Measurements from ENCODE around the gene ACYP2.
A peak's percentile ranks its signal among the peaks of the same experiment; 100 is the strongest.
"Not testable (repeated sequence)": the region's sequence is repeated elsewhere in the genome, so short reads cannot be mapped to it uniquely, and the experiment has no call there.

Gene ACYP2

GRCh38 chr2:54310311-54310710 is 194.9 kb downstream of the ACYP2 start:
- Histone ChIP-seq H3K4me3 (ENCODE audit: control insufficient read depth in 1 of 7, extremely low read depth in 1 of 7, insufficient read depth in 4 of 7, low read depth in 2 of 7, low read length in 6 of 7) (no peak overlapping the region), H3K9me3 (ENCODE audit: control extremely low read depth in 1 of 5, control insufficient read depth in 4 of 5, insufficient read depth in 2 of 5, low read depth in 1 of 5, low read length in 4 of 5) (peaks cover 0 to 3% (median 0%) of the 10 kb centered on the region in 5 experiments), H3K27ac (ENCODE audit: insufficient read depth in 1 of 2, low read depth in 1 of 2, low read length in 2 of 2, poor library complexity in 1 of 2, severe bottlenecking in 2 of 2) (no peak overlapping the region), H3K4me1 (ENCODE audit: control extremely low read depth in 1 of 4, control insufficient read depth in 4 of 4, insufficient read depth in 4 of 4, low read length in 3 of 4) (peaks cover 3 to 11% (median 9%) of the 10 kb centered on the region in 4 experiments), H3K36me3 (ENCODE audit: control insufficient read depth in 4 of 4, insufficient read depth in 4 of 4, low read length in 3 of 4) (no peaks in the 10 kb centered on the region), H3K27me3 (replicated peaks in 2 of 5; ENCODE audit: control insufficient read depth in 4 of 5, insufficient read depth in 5 of 5, low read length in 4 of 5) (no peaks in the 10 kb centered on the region)
- CTCF ChIA-PET, result no interaction called here
- POLR2A ChIA-PET, result interaction anchor here (0.6 kb wide), 1 partner anchor 169 kb away, joined by 4 read pairs; no protein-coding TSS in a partner anchor
- WGBS (ENCODE audit: insufficient coverage), result 100% methylated on average over 2 of the region's 3 CpGs
- peak in 1 of 3 donors; percentile 9 for DNase-seq

GRCh38 chr2:54310961-54311360 is 195.5 kb downstream of the ACYP2 start:
- no CpG with 5 or more reads among the region's 2 CpGs for WGBS (ENCODE audit: insufficient coverage)

GRCh38 chr2:54313147-54313546 is 197.7 kb downstream of the ACYP2 start:
- Histone ChIP-seq H3K27me3 (replicated peaks in 2 of 5; ENCODE audit: control insufficient read depth in 4 of 5, insufficient read depth in 5 of 5, low read length in 4 of 5) (no peaks in the 10 kb centered on the region), H3K36me3 (ENCODE audit: control insufficient read depth in 4 of 4, insufficient read depth in 4 of 4, low read length in 3 of 4) (no peaks in the 10 kb centered on the region), H3K4me1 (ENCODE audit: control extremely low read depth in 1 of 4, control insufficient read depth in 4 of 4, insufficient read depth in 4 of 4, low read length in 3 of 4) (peaks cover 3 to 11% (median 8%) of the 10 kb centered on the region in 4 experiments), H3K4me3 (ENCODE audit: control insufficient read depth in 1 of 7, extremely low read depth in 1 of 7, insufficient read depth in 4 of 7, low read depth in 2 of 7, low read length in 6 of 7) (no peak overlapping the region), H3K27ac (ENCODE audit: insufficient read depth in 1 of 2, low read depth in 1 of 2, low read length in 2 of 2, poor library complexity in 1 of 2, severe bottlenecking in 2 of 2) (no peak overlapping the region), H3K9me3 (ENCODE audit: control extremely low read depth in 1 of 5, control insufficient read depth in 4 of 5, insufficient read depth in 2 of 5, low read depth in 1 of 5, low read length in 4 of 5) (peaks cover 0 to 11% (median 0%) of the 10 kb centered on the region in 5 experiments)
- ChIA-PET CTCF (no interaction called here), POLR2A (no interaction called here)
- no peak for DNase-seq
- WGBS (ENCODE audit: insufficient coverage), result 94% methylated on average over 6 of the region's 10 CpGs

More at GRCh38 chr2:54310961-54311360, 195.5 kb downstream of the ACYP2 start:
- ChIA-PET CTCF (no interaction called here), POLR2A (interaction anchor here (0.6 kb wide), 1 partner anchor 170 kb away, joined by 4 read pairs; no protein-coding TSS in a partner anchor)
- H3K4me1 ChIP-seq (ENCODE audit: control extremely low read depth in 1 of 4, control insufficient read depth in 4 of 4, insufficient read depth in 4 of 4, low read length in 3 of 4), result peaks cover 3 to 11% (median 9%) of the 10 kb centered on the region in 4 experiments
- no peaks in the 10 kb centered on the region for H3K36me3 ChIP-seq (ENCODE audit: control insufficient read depth in 4 of 4, insufficient read depth in 4 of 4, low read length in 3 of 4)
- no peaks in the 10 kb centered on the region for H3K27me3 ChIP-seq (replicated peaks in 2 of 5; ENCODE audit: control insufficient read depth in 4 of 5, insufficient read depth in 5 of 5, low read length in 4 of 5)
- peak in 2 of 3 donors; percentile 30 to 47 for DNase-seq
- H3K27ac ChIP-seq (ENCODE audit: insufficient read depth in 1 of 2, low read depth in 1 of 2, low read length in 2 of 2, poor library complexity in 1 of 2, severe bottlenecking in 2 of 2), result no peak overlapping the region
- H3K9me3 ChIP-seq (ENCODE audit: control extremely low read depth in 1 of 5, control insufficient read depth in 4 of 5, insufficient read depth in 2 of 5, low read depth in 1 of 5, low read length in 4 of 5), result peaks cover 0 to 3% (median 0%) of the 10 kb centered on the region in 5 experiments
- H3K4me3 ChIP-seq (ENCODE audit: control insufficient read depth in 1 of 7, extremely low read depth in 1 of 7, insufficient read depth in 4 of 7, low read depth in 2 of 7, low read length in 6 of 7), result peak overlapping the region in 1 of 7 experiments; percentile 11

GRCh38 chr2:54317973-54318372 is 202.6 kb downstream of the ACYP2 start:
- H3K36me3 ChIP-seq (ENCODE audit: control insufficient read depth in 4 of 4, insufficient read depth in 4 of 4, low read length in 3 of 4), result no peaks in the 10 kb centered on the region
- POLR2A ChIA-PET, result no interaction called here
- no peaks in the 10 kb centered on the region for H3K4me1 ChIP-seq (ENCODE audit: control extremely low read depth in 1 of 4, control insufficient read depth in 4 of 4, insufficient read depth in 4 of 4, low read length in 3 of 4)
- DNase-seq, result no peak
- CTCF ChIA-PET, result interaction anchor here (1.1 kb wide), 1 partner anchor 111 kb away, joined by 4 read pairs; no protein-coding TSS in a partner anchor
- H3K4me3 ChIP-seq (ENCODE audit: control insufficient read depth in 1 of 7, extremely low read depth in 1 of 7, insufficient read depth in 4 of 7, low read depth in 2 of 7, low read length in 6 of 7), result no peak overlapping the region
- H3K27me3 ChIP-seq (replicated peaks in 2 of 5; ENCODE audit: control insufficient read depth in 4 of 5, insufficient read depth in 5 of 5, low read length in 4 of 5), result no peaks in the 10 kb centered on the region
- 100% methylated on average over 2 of the region's 2 CpGs for WGBS (ENCODE audit: insufficient coverage)
- H3K27ac ChIP-seq (ENCODE audit: insufficient read depth in 1 of 2, low read depth in 1 of 2, low read length in 2 of 2, poor library complexity in 1 of 2, severe bottlenecking in 2 of 2), result no peak overlapping the region
- peaks cover 0 to 11% (median 0%) of the 10 kb centered on the region in 5 experiments for H3K9me3 ChIP-seq (ENCODE audit: control extremely low read depth in 1 of 5, control insufficient read depth in 4 of 5, insufficient read depth in 2 of 5, low read depth in 1 of 5, low read length in 4 of 5)

GRCh38 chr2:54318821-54319220 is 203.4 kb downstream of the ACYP2 start:
- 90% methylated on average over 7 of the region's 8 CpGs for WGBS (ENCODE audit: insufficient coverage)
- ChIA-PET POLR2A (no interaction called here), CTCF (no interaction called here)
- Histone ChIP-seq H3K4me3 (ENCODE audit: control insufficient read depth in 1 of 7, extremely low read depth in 1 of 7, insufficient read depth in 4 of 7, low read depth in 2 of 7, low read length in 6 of 7) (no peak overlapping the region), H3K36me3 (ENCODE audit: control insufficient read depth in 4 of 4, insufficient read depth in 4 of 4, low read length in 3 of 4) (no peaks in the 10 kb centered on the region), H3K27ac (ENCODE audit: insufficient read depth in 1 of 2, low read depth in 1 of 2, low read length in 2 of 2, poor library complexity in 1 of 2, severe bottlenecking in 2 of 2) (no peak overlapping the region), H3K4me1 (ENCODE audit: control extremely low read depth in 1 of 4, control insufficient read depth in 4 of 4, insufficient read depth in 4 of 4, low read length in 3 of 4) (no peaks in the 10 kb centered on the region), H3K9me3 (ENCODE audit: control extremely low read depth in 1 of 5, control insufficient read depth in 4 of 5, insufficient read depth in 2 of 5, low read depth in 1 of 5, low read length in 4 of 5) (peaks cover 0 to 11% (median 0%) of the 10 kb centered on the region in 5 experiments), H3K27me3 (replicated peaks in 2 of 5; ENCODE audit: control insufficient read depth in 4 of 5, insufficient read depth in 5 of 5, low read length in 4 of 5) (no peaks in the 10 kb centered on the region)
- DNase-seq, result no peak

GRCh38 chr2:54321047-54321446 is 205.6 kb downstream of the ACYP2 start:
- H3K27me3 ChIP-seq (replicated peaks in 2 of 5; ENCODE audit: control insufficient read depth in 4 of 5, insufficient read depth in 5 of 5, low read length in 4 of 5), result no peaks in the 10 kb centered on the region
- no peaks in the 10 kb centered on the region for H3K4me1 ChIP-seq (ENCODE audit: control extremely low read depth in 1 of 4, control insufficient read depth in 4 of 4, insufficient read depth in 4 of 4, low read length in 3 of 4)
- H3K4me3 ChIP-seq (ENCODE audit: control insufficient read depth in 1 of 7, extremely low read depth in 1 of 7, insufficient read depth in 4 of 7, low read depth in 2 of 7, low read length in 6 of 7), result no peak overlapping the region
- WGBS (ENCODE audit: insufficient coverage), result 100% methylated on average over 1 of the region's 2 CpGs
- peaks cover 0 to 20% (median 8%) of the 10 kb centered on the region in 5 experiments for H3K9me3 ChIP-seq (ENCODE audit: control extremely low read depth in 1 of 5, control insufficient read depth in 4 of 5, insufficient read depth in 2 of 5, low read depth in 1 of 5, low read length in 4 of 5)
- no peaks in the 10 kb centered on the region for H3K36me3 ChIP-seq (ENCODE audit: control insufficient read depth in 4 of 4, insufficient read depth in 4 of 4, low read length in 3 of 4)
- POLR2A ChIA-PET, result no interaction called here
- CTCF ChIA-PET, result no interaction called here
- DNase-seq, result no peak
- H3K27ac ChIP-seq (ENCODE audit: insufficient read depth in 1 of 2, low read depth in 1 of 2, low read length in 2 of 2, poor library complexity in 1 of 2, severe bottlenecking in 2 of 2), result no peak overlapping the region

- 100% methylated on average over 2 of the region's 2 CpGs for WGBS (ENCODE audit: insufficient coverage)
- CTCF ChIA-PET; H3K4me1 ChIP-seq (ENCODE audit: control extremely low read depth in 1 of 4, control insufficient read depth in 4 of 4, insufficient read depth in 4 of 4, low read length in 3 of 4); POLR2A ChIA-PET; DNase-seq; H3K36me3 ChIP-seq (ENCODE audit: control insufficient read depth in 4 of 4, insufficient read depth in 4 of 4, low read length in 3 of 4); H3K27ac ChIP-seq (ENCODE audit: insufficient read depth in 1 of 2, low read depth in 1 of 2, low read length in 2 of 2, poor library complexity in 1 of 2, severe bottlenecking in 2 of 2); H3K27me3 ChIP-seq (replicated peaks in 2 of 5; ENCODE audit: control insufficient read depth in 4 of 5, insufficient read depth in 5 of 5, low read length in 4 of 5): not testable (repeated sequence)
- Histone ChIP-seq H3K9me3 (ENCODE audit: control extremely low read depth in 1 of 5, control insufficient read depth in 4 of 5, insufficient read depth in 2 of 5, low read depth in 1 of 5, low read length in 4 of 5) (peaks cover 0 to 10% (median 8%) of the 10 kb centered on the region in 5 experiments), H3K4me3 (ENCODE audit: control insufficient read depth in 1 of 7, extremely low read depth in 1 of 7, insufficient read depth in 4 of 7, low read depth in 2 of 7, low read length in 6 of 7) (peak overlapping the region in 1 of 7 experiments; percentile 10)
Measured at GRCh38 chr2:54324517-54324916, 209.1 kb downstream of the ACYP2 start.
